OCI-LY1 (cell line): ENCODE results near the gene RENBP.

Experiments
- CTCF ChIP-seq: fragments of 200-600 bp; sonication (generic), shearing (Covaris generic); IDR thresholded peaks from 2 replicates; pipeline ENCODE4 v1.5.1; 2017; ENCODE audit warnings: mild to moderate bottlenecking, antibody characterized with exemption, low read length, moderate library complexity, mixed read lengths
- EZH2 ChIP-seq: fragments of 200-600 bp; sonication (generic), shearing (Covaris generic); IDR thresholded peaks from 2 replicates; pipeline ENCODE4 v1.8.0; 2017; ENCODE audit warnings: borderline replicate concordance, mixed run types, mild to moderate bottlenecking, antibody characterized with exemption, low read length, moderate library complexity, mixed read lengths

GRCh38 chrX:153944800-153945150 is 332 bp upstream of the RENBP start:
- TF ChIP-seq CTCF: no peak
- no peak for TF ChIP-seq EZH2
